Vagina (tissue), 2 donors: Measurements from ENCODE around the gene TLN1.

ENCODE experiments used
- CTCF ChIP-seq, 3 experiments: fragments of 450-650 bp in 2 of 3; fragments of 200-600 bp in 1 of 3; sonication (generic) in 1 of 3; IDR thresholded peaks; one replicate each; pipeline ENCODE4 v1.5.1; 2017 to 2019; ENCODE audit warnings: antibody characterized with exemption in 3 of 3, mild to moderate bottlenecking in 2 of 3, moderate library complexity in 2 of 3
- POLR2A ChIP-seq, 2 donors: fragments of 450-650 bp; IDR thresholded peaks; one replicate each; pipeline ENCODE4 v1.6.1; 2017; ENCODE audit warnings: antibody characterized with exemption in 2 of 2, mild to moderate bottlenecking in 2 of 2, moderate library complexity in 2 of 2

- no peak for TF ChIP-seq CTCF (IDR thresholded peaks at IDR 0.05)
- TF ChIP-seq POLR2A (IDR thresholded peaks at IDR 0.05) = no peak
Observed at GRCh38 chr9:35698231-35698630, 33.8 kb downstream of the TLN1 start.
